GM10248 (cell line): ENCODE results near the gene RERE.

Experiments used
- CTCF ChIA-PET: fragments of 300-600 bp; sonication (Branson Sonifier 250); formaldehyde crosslinking; extraction: SDS; loops from one replicate; lab custom pipeline; 2021; ENCODE audit warnings: antibody characterized with exemption; lab: Yijun Ruan, JAX
- POLR2A ChIA-PET: fragments of 350-650 bp; sonication (Branson Sonifier 250); formaldehyde crosslinking; extraction: SDS; loops from one replicate; lab custom pipeline; 2020; ENCODE audit warnings: antibody characterized with exemption; lab: Yijun Ruan, JAX
- DNase-seq: peaks from one replicate; pipeline ENCODE4 v3.0.0; 2012; ENCODE audit errors: extremely low spot score
- TF ChIP-seq, protein P1 (sequence below): IDR thresholded peaks from 2 replicates; pipeline ENCODE4 v1.5.1; 2012; ENCODE audit warnings: mild to moderate bottlenecking, low read depth; ENCODE audit errors: extremely low read depth, missing control alignments, control extremely low read depth

RERE gene

DNA sequence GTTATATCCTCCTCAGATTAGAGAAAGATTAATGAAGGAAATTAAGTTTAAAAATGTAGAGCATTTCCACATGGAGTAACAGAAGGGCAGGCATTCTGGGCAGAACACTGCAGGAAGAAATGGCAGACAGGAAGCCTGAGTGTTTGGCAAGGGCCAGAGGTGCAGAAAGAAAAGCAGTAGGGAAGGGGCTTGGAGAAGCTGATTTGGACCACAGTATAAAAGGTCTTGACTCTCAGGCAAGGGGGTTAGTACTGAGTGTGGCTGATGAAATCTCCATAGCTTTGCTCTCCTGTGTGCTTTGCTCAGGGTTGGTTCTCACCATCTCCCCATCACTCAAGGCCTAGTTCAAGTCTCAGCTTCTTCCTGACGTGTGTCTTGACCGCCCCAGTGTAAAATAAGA is 419.4 kb downstream of the RERE start:
- CTCF ChIA-PET = interaction anchor here (1.0 to 1.6 kb wide), 4 partner anchors 9 to 33 kb away, joined by 3 to 5 read pairs (median 3); no protein-coding TSS in a partner anchor
- DNase-seq = no peak
- POLR2A ChIA-PET = no interaction called here
- TF ChIP-seq, protein P1, sequence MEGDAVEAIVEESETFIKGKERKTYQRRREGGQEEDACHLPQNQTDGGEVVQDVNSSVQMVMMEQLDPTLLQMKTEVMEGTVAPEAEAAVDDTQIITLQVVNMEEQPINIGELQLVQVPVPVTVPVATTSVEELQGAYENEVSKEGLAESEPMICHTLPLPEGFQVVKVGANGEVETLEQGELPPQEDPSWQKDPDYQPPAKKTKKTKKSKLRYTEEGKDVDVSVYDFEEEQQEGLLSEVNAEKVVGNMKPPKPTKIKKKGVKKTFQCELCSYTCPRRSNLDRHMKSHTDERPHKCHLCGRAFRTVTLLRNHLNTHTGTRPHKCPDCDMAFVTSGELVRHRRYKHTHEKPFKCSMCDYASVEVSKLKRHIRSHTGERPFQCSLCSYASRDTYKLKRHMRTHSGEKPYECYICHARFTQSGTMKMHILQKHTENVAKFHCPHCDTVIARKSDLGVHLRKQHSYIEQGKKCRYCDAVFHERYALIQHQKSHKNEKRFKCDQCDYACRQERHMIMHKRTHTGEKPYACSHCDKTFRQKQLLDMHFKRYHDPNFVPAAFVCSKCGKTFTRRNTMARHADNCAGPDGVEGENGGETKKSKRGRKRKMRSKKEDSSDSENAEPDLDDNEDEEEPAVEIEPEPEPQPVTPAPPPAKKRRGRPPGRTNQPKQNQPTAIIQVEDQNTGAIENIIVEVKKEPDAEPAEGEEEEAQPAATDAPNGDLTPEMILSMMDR = no peak

DNA sequence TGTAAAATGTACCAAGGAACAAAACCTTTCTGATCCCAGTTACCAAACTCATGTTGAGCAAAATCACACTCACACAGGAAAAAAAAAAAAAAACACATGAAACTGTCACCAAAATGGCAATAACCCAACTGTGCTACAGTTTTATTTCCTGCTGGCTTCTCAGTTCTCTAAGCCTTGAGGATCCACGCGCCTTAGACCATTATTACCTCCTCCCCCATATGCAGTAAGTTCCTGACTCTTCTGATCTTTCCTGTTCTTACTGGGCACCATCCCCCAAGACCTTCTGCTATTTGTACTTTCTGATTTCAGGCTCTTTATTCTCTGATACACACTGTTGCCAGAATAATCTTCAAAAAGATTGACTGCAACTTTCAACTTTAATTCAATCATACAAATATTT is 419.9 kb downstream of the RERE start:
- POLR2A ChIA-PET = no interaction called here
- CTCF ChIA-PET = interaction anchor here (1.0 to 1.6 kb wide), 6 partner anchors 9 to 17 kb away, joined by 3 to 5 read pairs (median 3); no protein-coding TSS in a partner anchor
- TF ChIP-seq, protein P1 = no peak
- peak; percentile 55 for DNase-seq

DNA sequence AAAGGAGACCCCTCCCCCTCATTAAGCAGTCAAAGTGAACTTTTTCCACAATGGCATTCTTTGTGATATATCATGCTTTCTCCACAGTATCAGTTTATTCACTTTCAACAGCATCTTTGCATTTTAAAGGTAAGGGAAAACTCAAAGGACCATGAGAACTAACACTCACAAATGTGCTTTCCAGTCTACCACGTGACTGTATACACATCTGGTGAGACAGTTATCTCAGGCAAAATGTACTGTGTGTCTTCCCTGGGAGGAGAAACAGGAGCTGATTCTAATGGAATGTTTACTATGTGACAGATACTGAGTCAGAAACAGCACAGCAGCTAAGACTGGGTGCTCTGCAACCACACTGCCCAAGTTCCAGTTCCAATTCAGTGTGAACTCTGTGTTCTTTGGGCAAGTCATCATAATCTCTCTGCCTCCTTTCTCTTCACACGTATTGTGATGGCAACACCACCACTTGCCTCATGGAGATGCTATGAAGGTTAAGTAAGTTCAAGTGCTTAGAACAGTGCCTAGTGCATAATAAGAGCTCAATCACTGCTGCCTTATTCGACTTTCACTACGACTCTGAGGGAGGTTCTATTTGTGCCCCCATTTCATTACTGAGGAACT is 420.5 kb downstream of the RERE start:
- ChIA-PET POLR2A (no interaction called here), CTCF (interaction anchor here (1.0 to 1.6 kb wide), 4 partner anchors 9 to 16 kb away, joined by 3 to 5 read pairs (median 3); no protein-coding TSS in a partner anchor)

DNA sequence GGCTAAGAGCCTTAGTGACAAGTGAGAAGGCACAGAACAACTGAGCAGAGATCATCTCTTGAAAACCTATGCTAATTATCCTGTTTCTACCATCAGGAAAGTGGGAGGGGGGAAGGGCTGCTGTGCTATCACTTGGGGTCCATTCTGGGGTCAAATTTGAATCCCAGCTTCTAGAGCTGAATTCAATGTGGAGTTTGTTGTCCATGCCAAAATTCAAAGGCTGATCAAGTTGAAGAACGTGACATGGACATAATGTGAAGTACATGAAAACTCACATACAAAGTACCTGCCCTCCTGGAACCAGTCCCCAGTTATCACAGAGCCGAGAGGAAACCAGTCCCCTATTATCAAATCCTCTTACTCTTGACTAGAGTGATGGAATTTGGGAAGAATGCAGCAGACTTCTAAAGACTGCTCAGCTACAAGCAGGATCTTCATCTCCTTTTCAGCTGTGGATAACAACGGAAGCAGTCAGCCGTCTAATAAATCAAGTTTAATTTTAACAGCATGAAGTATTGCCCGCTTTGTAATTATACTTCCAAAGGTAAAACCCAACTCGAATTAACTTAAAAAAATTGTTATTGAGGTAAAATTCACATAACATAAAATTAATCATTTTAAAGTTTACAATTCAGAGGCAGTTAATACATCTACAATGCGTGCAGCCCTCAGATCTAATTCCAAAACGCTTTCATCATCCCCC is 421.2 kb downstream of the RERE start:
- ChIA-PET CTCF (interaction anchor here (1.1 to 1.6 kb wide), 3 partner anchors 8 to 165 kb away, joined by 3 to 5 read pairs (median 3); no protein-coding TSS in a partner anchor), POLR2A (no interaction called here)
- DNase-seq = no peak
- TF ChIP-seq, protein P1 = no peak

More for the DNA sequence above, 420.5 kb downstream of the RERE start:
- TF ChIP-seq, protein P1 = no peak
- peak; percentile 26 for DNase-seq

GRCh38 chr1:8395433-8395866 is 422.0 kb downstream of the RERE start:
- ChIA-PET CTCF (interaction anchor here (0.6 to 1.1 kb wide), 2 partner anchors 166 to 309 kb away, joined by 3 read pairs; no protein-coding TSS in a partner anchor), POLR2A (interaction anchor here (0.7 kb wide), 1 partner anchor 16 kb away, joined by 4 read pairs; no protein-coding TSS in a partner anchor)
- no peak for DNase-seq
- TF ChIP-seq, protein P1 = no peak
